GM12872 (cell line): ENCODE measurements around the gene BANK1.

Experiments
- CTCF ChIP-seq: IDR thresholded peaks from 3 replicates; pipeline ENCODE4 v1.5.1; 2011; ENCODE audit warnings: low read depth, mild to moderate bottlenecking, low read length, moderate library complexity; ENCODE audit not compliant: insufficient read depth

BANK1 gene

DNA sequence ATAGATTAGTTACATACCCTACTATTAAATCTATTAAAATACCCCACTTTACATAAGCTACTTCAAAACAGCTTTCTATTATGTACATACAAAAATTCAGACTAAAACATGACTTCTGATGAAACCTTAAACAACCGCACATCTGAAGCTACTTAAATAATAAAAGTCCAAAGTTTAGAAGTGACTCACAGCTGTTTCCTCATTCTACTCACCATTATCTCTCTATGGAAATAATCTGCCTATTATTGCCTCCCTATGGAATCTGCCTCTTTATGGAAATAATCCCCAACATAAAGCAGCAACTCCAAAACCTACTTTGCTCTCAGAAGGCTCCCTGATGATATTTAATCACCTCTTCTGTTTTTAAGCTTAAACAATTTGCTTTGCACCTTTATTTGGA is 15.7 kb upstream of the BANK1 start:
- no peak for TF ChIP-seq CTCF

DNA sequence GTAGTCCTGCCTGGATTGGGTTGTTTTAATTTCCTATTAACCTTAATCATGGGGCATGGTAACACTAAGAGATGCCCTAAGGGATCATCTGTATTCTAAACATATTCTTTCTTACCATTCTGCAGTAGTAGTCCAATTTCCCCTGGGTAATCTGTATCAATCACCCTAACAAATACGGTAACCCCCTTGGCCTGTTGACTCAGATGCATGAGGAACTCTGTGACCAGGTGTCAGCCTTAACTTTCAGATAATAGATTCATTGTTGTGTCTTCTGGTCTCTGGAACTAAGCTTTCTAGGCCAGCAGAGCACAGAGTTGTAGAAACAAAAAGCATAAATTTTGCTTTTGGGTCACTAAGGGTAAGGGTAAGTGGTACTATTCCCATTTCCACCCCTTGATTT is 13.1 kb upstream of the BANK1 start:
- TF ChIP-seq CTCF: no peak

- no peak for TF ChIP-seq CTCF
Measured at GRCh38 chr4:101780284-101780683, 10.2 kb upstream of the BANK1 start.

DNA sequence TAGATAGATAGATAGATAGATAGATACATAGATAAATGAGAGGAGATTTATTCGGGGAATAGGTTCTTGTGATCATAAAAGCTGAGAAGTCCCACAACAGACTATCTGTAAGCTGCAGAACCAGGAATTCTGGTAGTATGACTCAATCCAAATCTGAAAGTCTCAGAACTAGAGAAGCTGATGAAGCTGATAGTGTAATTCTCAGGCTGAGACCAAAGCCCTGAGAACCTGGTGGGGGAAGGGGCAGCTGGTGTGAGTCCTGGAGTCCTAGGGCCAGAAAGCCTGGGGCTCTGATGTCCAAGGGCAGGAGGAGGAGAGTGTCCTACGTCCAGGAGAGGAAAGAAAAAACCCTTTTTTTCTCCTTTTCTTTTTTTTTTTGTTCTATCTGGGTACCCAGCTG is 8.0 kb upstream of the BANK1 start:
- TF ChIP-seq CTCF: no peak

DNA sequence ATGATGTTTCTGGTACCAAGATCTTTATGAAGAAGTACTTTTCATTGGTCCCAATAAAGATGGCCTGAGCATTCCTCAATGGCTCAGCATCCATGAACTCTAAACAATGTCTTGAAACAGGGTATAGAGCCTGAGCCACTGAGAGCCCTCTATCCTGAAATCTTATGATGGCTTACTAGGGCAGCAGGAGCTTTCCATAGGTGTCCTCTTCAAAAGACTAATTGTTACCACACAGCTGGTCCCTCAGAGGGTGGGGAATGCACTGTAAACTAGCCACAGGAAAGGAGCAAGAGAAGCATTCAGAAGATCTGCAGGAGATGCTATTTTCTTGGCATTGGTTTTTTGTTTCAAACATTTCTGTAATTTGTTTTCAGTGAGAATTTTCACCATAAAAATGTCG is 5.6 kb upstream of the BANK1 start:
- no peak for TF ChIP-seq CTCF

GRCh38 chr4:101785486-101785885 is 5.0 kb upstream of the BANK1 start:
- no peak for TF ChIP-seq CTCF

DNA sequence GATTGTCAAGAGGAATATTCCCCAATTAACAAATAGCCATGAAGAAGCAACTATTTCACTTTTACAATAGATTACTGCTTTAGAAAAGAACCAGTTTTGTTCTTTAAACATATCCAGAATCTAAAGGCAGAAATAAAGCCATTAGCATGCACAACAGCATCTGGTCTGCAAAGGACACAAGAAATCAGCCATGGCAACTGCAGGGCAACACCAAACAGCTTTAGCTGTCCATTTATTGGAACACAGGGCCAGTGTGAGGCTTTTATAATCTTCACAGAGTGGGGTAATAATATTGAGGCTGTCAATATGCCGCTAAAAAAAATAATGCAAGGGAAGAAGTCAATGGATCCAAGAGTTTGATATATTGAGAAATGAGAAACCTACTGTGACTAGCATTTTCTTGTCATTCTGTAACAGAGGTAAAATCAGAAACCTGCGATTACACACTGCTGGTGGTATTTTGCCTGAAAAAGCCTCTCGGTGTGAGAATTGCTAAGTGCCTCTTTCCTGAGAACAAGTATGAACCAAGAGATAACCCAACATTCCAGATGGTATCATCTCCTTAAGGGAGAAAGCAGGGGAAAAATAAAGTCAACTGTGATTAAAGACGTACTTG is 2.7 kb upstream of the BANK1 start:
- no peak for TF ChIP-seq CTCF
